K562 (cell line): Measurements from ENCODE around the gene ANKRD13A. TPM values are rescaled to one million over a fixed set of nuclear protein-coding genes. Genes with fewer than 3 reads are reported as not detected.

Experiments
- ARID3A ChIP-seq: IDR thresholded peaks from 2 replicates; pipeline ENCODE4 v1.6.1; 2012; ENCODE audit warnings: low read depth, low read length, improper control_type of control experiment, borderline replicate concordance
- ARNT ChIP-seq, 2 experiments: fragments of 450-650 bp; IDR thresholded peaks; 2 replicates each; pipeline ENCODE4 v1.6.1; 2016; ENCODE audit warnings: mild to moderate bottlenecking in 1 of 2
- CBX3 ChIP-seq, 2 experiments: IDR thresholded peaks; 1 replicate in 1 of 2; 2 replicates in 1 of 2; pipeline ENCODE4 v1.6.1; 2012; ENCODE audit warnings: inconsistent platforms in 2 of 2, low read length in 2 of 2, borderline replicate concordance in 1 of 2, control low read depth in 1 of 2
- DPF2 ChIP-seq: fragments of 450-650 bp; IDR thresholded peaks from 2 replicates; pipeline ENCODE4 v1.6.1; 2016
- GABPB1 ChIP-seq: sonication (generic); formaldehyde crosslinking; IDR thresholded peaks from 2 replicates; pipeline ENCODE4 v1.8.0; 2022; ENCODE audit warnings: mild to moderate bottlenecking, missing genetic modification reagents
- GTF2E2 ChIP-seq: fragments of 200-800 bp; sonication (Bioruptor generic); IDR thresholded peaks from 2 replicates; pipeline ENCODE4 v1.6.1; 2016; ENCODE audit warnings: missing genetic modification characterization, missing compliant biosample characterization
- HMGN3 ChIP-seq: IDR thresholded peaks from 2 replicates; pipeline ENCODE4 v1.6.1; 2011; ENCODE audit warnings: borderline replicate concordance, low read depth, mild to moderate bottlenecking, mixed read lengths, low read length; ENCODE audit not compliant: insufficient read length; ENCODE audit errors: extremely low read depth
- ILK ChIP-seq: fragments of 450-650 bp; IDR thresholded peaks from 2 replicates; pipeline ENCODE4 v1.6.1; 2016; ENCODE audit warnings: missing genetic modification characterization, low read depth, mild to moderate bottlenecking, missing compliant biosample characterization, moderate library complexity, borderline replicate concordance
- NR1H2 ChIP-seq: sonication (generic); formaldehyde crosslinking; IDR thresholded peaks from 2 replicates; pipeline ENCODE4 v1.4.0; 2020; ENCODE audit warnings: mild to moderate bottlenecking, missing genetic modification reagents
- SLC30A9 ChIP-seq: fragments of 250-450 bp; sonication (Bioruptor Pico); IDR thresholded peaks from 2 replicates; pipeline ENCODE4 v1.8.0; 2022; ENCODE audit warnings: mild to moderate bottlenecking, moderate library complexity
- SMAD4 ChIP-seq: fragments of 250-450 bp; sonication (Bioruptor Pico); conservative IDR thresholded peaks from 2 replicates; pipeline ENCODE4 v1.8.0; 2021; ENCODE audit warnings: inconsistent platforms, mild to moderate bottlenecking, moderate library complexity
- THRB ChIP-seq: fragments of 450-650 bp; formaldehyde crosslinking; conservative IDR thresholded peaks from 2 replicates; pipeline ENCODE4 v1.4.0; 2022; ENCODE audit warnings: mild to moderate bottlenecking, missing genetic modification characterization
- TOE1 ChIP-seq, 2 experiments: fragments of 450-650 bp in 1 of 2; sonication (generic) in 1 of 2; formaldehyde crosslinking in 1 of 2; IDR thresholded peaks; 2 replicates each; pipeline versions ENCODE4 v1.7.1 to v1.8.0; 2016 to 2022; ENCODE audit warnings: borderline replicate concordance in 2 of 2, mild to moderate bottlenecking in 2 of 2, antibody characterized with exemption in 1 of 2, inconsistent platforms in 1 of 2, low read depth in 1 of 2, missing genetic modification reagents in 1 of 2, moderate library complexity in 1 of 2
- XRCC5 ChIP-seq: fragments of 200-400 bp; formaldehyde crosslinking; IDR thresholded peaks from 2 replicates; pipeline ENCODE4 v1.6.1; 2017; ENCODE audit warnings: low read depth, mild to moderate bottlenecking, low read length
- ZNF175 ChIP-seq: fragments of 200-800 bp; sonication (Bioruptor generic); IDR thresholded peaks from 2 replicates; pipeline ENCODE4 v1.6.1; 2016; ENCODE audit warnings: low read depth, mild to moderate bottlenecking, missing genetic modification characterization, missing compliant biosample characterization
- ZNF232 ChIP-seq: sonication (generic); formaldehyde crosslinking; IDR thresholded peaks from 2 replicates; pipeline ENCODE4 v1.8.0; 2022; ENCODE audit warnings: mild to moderate bottlenecking, missing genetic modification reagents
- ZNF592 ChIP-seq: fragments of 450-650 bp; IDR thresholded peaks from 2 replicates; pipeline ENCODE4 v1.6.1; 2017; ENCODE audit warnings: antibody characterized with exemption, mild to moderate bottlenecking
- ZNF830 ChIP-seq: fragments of 250-450 bp; sonication (Bioruptor Pico); IDR thresholded peaks from 2 replicates; pipeline ENCODE4 v1.5.0; 2021; ENCODE audit warnings: mild to moderate bottlenecking
- polyA plus RNA-seq, 8 experiments: library from polyadenylated mRNA; depleted of rRNA in 4 of 8; stranded (reverse) in 5 of 8; unstranded in 3 of 8; fragments of >200 nt; fragmentation: Nextera tagmentation in 2 of 8; fragmentation: Illumina TruSeq in 1 of 8; extraction: Ambion mirVana in 2 of 8; extraction: Trizol in 1 of 8; gene quantifications; 2 replicates each; pipeline versions ENCODE4 v1.2.1 to v1.2.3, GENCODE V29; 2011 to 2014; ENCODE audit warnings: inconsistent platforms in 1 of 8, missing spikeins in 1 of 8
- total RNA-seq, 7 experiments: library from RNA; depleted of rRNA in 6 of 7; stranded (reverse); fragments of >200 nt in 6 of 7; fragmentation: Illumina TruSeq in 2 of 7; extraction: Trizol in 2 of 7; gene quantifications; 2 replicates each; pipeline versions ENCODE4 v1.2.1 to v1.2.3, GENCODE V29; 2011 to 2021; ENCODE audit warnings: low replicate concordance in 1 of 7

Gene ANKRD13A
- total and polyA plus RNA-seq, 9 of the 15 experiments (the other 6 are each of a cell fraction or from before 2014, with no cell fraction given) = 5.0 to 55.0 (median 41.5) TPM

GRCh38 chr12:109996483-109996853 lies 2.8 kb upstream of the ANKRD13A start (continued):
- TF ChIP-seq ZNF592 = 0 out of 2 replicates have a peak, but pooled peaks have one; percentile 56
- TF ChIP-seq SMAD4 = no peak
- 0 out of 2 replicates have a peak, but pooled peaks have one; percentile 36 for TF ChIP-seq GABPB1 (CRISPR knock-in tag)
- TF ChIP-seq CBX3 (IDR thresholded peaks at IDR 0.05; ENCODE audit: borderline replicate concordance in 1 of 2, low read length in 2 of 2) = no peak
- no peak for TF ChIP-seq ZNF232 (CRISPR knock-in tag)
- peak in 1 of 2 experiments; percentile 47; a peak in 1 of 4 replicates for TF ChIP-seq ARNT (IDR thresholded peaks at IDR 0.05)
- TF ChIP-seq NR1H2 = no peak
- no peak for TF ChIP-seq XRCC5
- no peak for TF ChIP-seq THRB (CRISPR knock-in tag)
- TF ChIP-seq ARID3A = peak; percentile 56; the same call in 1 of the 2 replicates
- no peak for TF ChIP-seq DPF2
- TF ChIP-seq TOE1 (IDR thresholded peaks at IDR 0.05; ENCODE audit: borderline replicate concordance) = 0 out of 2 replicates have a peak, but pooled peaks have one; percentile 41
- TF ChIP-seq TOE1 (CRISPR knock-in tag; IDR thresholded peaks at IDR 0.05; ENCODE audit: borderline replicate concordance, low read depth) = no peak
- no peak for TF ChIP-seq SLC30A9 (CRISPR knock-in tag)
- TF ChIP-seq ZNF830 (CRISPR knock-in tag) = no peak
- TF ChIP-seq GTF2E2 (tag) = 0 out of 2 replicates have a peak, but pooled peaks have one; percentile 32
- no peak for TF ChIP-seq ZNF175 (CRISPR knock-in tag)
- no peak for TF ChIP-seq HMGN3
- TF ChIP-seq ILK (tag) = no peak
